GM18873 (cell line): Measurements from ENCODE around the gene MIA.
"Not testable (repeated sequence)": the region's sequence is repeated elsewhere in the genome, so short reads cannot be mapped to it uniquely, and the experiment has no call there.

Experiments used
- ATAC-seq: cut with Tn5 transposase; IDR thresholded peaks from one replicate; pipeline ENCODE4 v1.9.1; 2021; ENCODE audit warnings: mild to moderate bottlenecking, moderate library complexity, moderate number of reproducible peaks; ENCODE audit not compliant: unreplicated experiment, low FRiP score

The MIA gene

GRCh38 chr19:40801426-40802299 lies 26.3 kb downstream of the MIA start:
- no peak for ATAC-seq

GRCh38 chr19:40802300-40803169 lies 27.2 kb downstream of the MIA start:
- ATAC-seq, result no peak

- ATAC-seq, result no peak
Measured at GRCh38 chr19:40803170-40803856, 28.0 kb downstream of the MIA start.

GRCh38 chr19:40803857-40804782 lies 28.8 kb downstream of the MIA start:
- no peak for ATAC-seq

GRCh38 chr19:40804783-40805242 lies 29.5 kb downstream of the MIA start:
- ATAC-seq, result no peak

- ATAC-seq, result no peak
Measured at GRCh38 chr19:40805258-40805868, 30.0 kb downstream of the MIA start.

- no peak for ATAC-seq
Measured at GRCh38 chr19:40806423-40807146, 31.3 kb downstream of the MIA start.

GRCh38 chr19:40807147-40808020 lies 32.1 kb downstream of the MIA start:
- ATAC-seq, result no peak

GRCh38 chr19:40808021-40808325 lies 32.7 kb downstream of the MIA start:
- ATAC-seq, result no peak

GRCh38 chr19:40808497-40808896 lies 33.2 kb downstream of the MIA start:
- no peak for ATAC-seq

GRCh38 chr19:40809358-40810086 lies 34.2 kb downstream of the MIA start:
- ATAC-seq, result no peak

- ATAC-seq, result no peak
Measured at GRCh38 chr19:40810160-40810559, 34.8 kb downstream of the MIA start.

- not testable (repeated sequence) for ATAC-seq
Measured at GRCh38 chr19:40810649-40811408, 35.5 kb downstream of the MIA start.

GRCh38 chr19:40811478-40812341 lies 36.4 kb downstream of the MIA start:
- no peak for ATAC-seq

GRCh38 chr19:40812571-40812970 lies 37.2 kb downstream of the MIA start:
- not testable (repeated sequence) for ATAC-seq

- no peak for ATAC-seq
Measured at GRCh38 chr19:40813182-40813581, 37.9 kb downstream of the MIA start.
